AG08395 (cell line): ENCODE measurements around the gene TOM1L2.

Source experiments
- DNase-seq: peaks from one replicate; pipeline ENCODE4 v3.0.0; 2012; ENCODE audit warnings: mixed read lengths, low spot score

Gene TOM1L2

DNA sequence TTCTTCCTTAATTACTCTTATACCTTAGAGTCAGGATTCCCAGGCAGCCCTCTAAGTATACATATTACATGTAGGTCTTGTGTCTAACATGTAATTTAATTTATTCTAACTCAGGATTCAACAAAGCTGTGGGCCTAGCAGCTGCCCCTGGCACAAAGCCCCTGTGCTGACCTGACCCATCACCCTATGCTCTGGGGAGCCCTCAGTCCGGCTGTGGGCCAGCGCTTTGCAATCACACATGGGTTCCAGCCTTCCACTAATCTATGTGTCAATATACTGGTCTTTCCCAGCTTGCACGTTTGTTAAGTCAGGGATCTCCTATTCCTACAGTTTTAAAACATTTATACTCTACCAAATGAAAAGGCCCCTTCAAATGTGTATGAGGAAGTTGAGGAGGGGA lies 72.7 kb downstream of the TOM1L2 start:
- no peak for DNase-seq

DNA sequence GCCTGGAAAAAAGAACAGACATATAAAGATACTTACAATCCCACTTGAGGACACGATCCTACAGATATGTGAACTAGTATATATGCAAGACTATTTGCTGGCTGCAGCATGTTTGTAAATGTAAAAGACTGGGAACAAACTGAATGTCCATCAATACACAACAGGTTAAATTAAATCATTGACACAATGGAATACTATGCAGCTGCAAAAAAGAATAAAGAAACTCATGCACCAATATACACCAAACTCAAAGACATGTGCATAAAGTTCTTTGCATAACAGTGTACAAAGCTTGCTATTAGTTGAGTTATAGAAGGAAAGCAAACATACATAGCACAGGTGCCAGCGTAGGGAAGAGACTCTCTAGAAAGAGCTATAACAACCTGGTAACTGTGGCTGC lies 73.5 kb downstream of the TOM1L2 start:
- no peak for DNase-seq

DNA sequence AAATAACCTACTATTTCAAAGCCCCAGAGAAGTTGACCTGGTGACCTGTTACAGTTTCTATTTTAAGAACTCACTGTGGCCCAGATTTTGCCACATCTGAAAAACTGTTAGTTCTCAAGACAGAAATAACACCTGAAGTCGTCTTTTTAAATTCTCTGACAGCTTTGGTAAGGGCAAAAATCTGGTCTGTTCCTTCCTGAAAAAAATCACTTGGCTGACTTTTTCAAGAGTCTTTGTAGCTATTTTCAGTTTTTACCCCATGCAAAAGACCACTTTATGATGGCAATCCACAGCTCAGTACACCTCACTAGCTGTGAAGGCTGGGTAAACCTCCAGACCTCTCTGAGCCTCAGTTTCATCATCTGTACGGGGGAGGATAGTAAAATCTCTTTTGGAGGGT lies 74.8 kb downstream of the TOM1L2 start:
- DNase-seq: no peak

DNA sequence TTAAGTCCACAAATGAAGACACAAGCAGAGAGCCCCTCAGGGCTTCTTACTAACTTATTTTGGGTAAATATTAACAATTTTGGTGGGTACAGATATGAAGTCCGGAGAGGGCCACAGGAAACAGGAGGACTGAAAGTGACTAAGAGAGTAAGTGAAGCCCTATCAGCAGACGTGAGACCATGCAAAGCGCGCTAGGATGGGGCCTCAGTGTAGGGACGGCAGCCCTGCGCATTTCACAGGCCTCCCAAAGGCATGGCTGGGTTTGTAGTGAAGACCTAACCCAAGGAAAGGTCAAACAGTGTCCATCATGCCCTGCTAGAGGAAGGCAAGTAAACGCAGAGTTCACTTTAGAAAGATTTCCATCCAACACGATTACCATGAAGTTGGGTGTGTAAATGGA lies 75.5 kb downstream of the TOM1L2 start:
- DNase-seq: no peak

DNA sequence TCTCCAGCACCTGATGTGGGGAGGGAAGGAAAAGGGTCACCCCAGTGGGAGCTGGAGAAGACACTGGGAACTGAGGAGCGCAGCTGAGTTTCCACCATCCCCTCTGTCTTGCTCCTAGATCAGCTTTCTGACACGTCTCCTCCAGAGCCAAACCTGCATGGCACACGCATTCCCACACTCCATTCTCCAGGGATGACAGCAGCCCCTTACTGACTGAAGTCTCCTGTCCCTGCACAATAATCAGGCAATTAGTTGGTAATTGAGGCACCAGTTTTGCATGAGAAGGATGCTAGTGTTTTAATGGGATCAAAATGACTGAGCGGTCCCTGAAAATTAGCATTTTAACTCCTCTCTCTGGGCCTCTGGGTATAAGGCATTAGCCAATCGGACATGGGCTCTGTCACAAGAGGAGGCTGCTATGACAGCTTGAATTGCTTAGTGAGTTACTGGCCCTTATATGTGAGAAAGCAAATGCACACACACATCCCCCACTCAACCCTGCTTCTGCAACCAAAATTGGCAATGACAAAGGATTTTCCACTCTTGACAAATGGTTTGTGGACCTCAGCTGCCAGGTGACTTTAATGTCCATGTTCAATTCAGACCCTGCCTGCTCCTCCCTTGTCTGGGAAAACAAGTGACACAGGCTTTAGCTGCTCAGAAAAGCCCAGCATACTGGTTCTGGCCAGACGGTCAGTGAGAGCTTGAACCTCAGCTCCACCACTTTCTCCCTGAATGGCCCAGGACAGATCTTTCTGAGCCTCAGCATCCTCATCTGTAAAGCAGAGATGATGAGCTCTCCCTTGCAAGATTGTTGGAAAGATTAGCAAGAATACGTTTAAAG lies 78.2 kb downstream of the TOM1L2 start:
- no peak for DNase-seq

DNA sequence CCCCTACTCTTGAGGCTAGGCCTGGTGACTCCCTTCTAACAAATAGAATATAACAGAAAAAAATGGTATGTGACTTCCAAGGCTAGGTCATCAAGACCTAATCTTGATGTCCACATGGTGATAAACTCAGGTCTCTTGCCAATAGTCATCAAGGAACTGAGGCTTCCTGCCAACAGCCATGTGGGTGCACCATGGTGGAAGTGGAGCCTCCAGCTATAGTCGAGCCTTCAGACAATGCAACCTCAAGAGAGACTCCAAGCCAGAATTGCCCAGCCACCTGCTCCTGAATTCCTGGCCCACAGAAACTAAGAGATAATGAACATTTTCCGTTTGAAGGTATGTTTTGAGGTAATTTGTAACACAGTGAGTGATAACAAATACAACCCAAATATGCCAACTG lies 79.5 kb downstream of the TOM1L2 start:
- no peak for DNase-seq

DNA sequence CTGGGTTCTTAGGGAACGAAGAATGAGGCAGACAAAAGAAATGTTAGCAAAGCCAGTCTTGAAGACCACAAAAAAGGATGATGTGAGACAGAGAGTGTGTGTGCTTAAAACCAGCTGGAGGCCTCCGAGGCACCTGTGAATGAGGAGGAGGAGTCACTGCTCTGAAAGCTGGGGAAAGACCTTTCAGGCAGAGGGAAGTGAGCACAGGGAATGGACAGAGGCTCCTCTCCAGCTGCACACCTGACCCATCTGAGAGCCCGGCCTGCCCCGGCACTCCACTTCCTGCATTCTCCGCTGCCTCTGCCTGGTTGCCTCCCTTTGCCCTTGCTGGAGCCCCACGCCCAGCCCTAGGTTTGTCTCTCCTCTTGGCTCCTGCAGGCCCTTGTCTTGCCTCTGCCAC lies 80.2 kb downstream of the TOM1L2 start:
- no peak for DNase-seq

DNA sequence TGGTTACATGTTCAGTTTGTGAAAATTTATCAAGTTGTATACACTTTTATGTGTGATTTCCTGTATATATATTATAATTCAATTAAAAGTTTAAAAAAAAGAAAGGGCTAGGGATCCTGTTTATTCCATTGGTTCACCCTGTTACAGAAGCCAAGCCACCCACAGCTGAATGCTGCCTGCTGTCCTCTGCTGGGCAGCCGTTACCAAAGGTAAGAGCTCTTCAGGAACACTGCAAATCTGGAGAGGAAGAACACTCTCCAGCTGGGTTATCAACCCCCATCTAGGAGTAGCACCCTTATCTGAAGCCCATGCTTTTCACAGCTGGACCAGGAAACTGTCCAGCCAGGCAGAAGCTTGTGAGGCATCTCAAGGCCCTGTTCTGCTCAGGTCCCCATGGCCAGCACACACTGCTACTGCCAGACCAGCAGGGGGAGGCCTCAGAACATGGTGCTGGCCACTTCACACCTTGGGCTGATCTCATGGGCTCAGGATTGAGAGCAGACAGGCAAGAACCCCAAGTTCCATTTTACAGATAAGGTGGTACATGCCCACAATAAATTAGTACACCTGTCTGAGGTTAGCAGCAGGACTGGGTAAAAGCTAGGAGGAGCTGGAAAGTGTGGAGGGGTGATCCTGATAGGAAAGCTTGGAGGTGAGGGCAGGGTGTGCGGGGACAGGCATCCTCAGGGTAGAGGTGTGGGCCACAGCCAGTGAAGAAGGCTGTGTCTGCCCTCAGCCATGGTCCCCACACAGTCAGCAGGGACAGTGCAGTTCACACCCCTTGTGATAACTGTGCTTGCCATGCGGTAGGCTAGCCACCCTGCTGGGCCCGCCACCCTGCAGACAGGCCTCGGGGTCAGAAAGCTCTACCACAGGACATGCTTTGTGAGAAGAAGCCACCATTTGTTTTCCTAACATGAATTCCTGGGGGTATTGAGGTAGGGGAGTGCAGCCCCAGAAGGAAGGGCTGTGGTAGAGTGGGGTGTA lies 81.1 kb downstream of the TOM1L2 start:
- DNase-seq: peak; percentile 75

DNA sequence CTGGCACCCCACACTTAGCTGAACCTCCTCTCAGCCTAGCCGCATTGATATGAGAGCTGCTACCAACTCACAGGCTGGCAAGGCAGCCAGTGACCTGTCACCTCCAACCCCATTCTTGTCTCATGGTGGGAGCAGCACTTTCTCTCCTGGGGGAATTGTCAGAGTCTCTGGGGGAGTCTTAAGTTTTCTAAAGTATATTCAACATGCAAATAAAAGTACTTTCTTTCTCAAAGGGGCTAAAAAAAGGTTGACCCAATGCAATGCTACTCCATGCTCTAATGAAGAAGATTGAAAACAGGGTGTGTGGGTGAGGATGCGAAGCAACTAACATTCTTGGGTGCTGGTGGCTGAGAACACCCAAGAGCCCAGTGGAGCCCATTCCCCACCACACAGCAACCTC lies 82.3 kb downstream of the TOM1L2 start:
- no peak for DNase-seq

DNA sequence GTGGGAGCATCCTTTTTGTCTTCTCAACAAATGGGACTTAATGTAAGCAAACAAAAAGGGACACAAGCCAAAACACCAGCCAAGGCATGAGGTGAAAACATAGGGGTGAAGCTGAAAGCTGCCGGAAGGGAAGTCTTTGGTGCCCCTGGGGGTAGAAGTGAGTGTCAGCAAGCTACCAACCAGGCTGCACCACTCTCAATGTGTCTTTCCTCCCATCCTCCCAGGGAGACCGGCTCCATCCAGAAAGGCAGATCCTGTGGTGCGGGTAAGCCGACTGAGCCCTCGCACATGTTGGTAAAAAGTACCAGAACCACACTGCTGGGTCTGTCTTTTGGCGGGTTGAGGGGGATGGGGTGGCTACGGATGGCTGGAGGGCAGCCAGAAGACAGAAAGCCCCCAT lies 83.4 kb downstream of the TOM1L2 start:
- DNase-seq: no peak

DNA sequence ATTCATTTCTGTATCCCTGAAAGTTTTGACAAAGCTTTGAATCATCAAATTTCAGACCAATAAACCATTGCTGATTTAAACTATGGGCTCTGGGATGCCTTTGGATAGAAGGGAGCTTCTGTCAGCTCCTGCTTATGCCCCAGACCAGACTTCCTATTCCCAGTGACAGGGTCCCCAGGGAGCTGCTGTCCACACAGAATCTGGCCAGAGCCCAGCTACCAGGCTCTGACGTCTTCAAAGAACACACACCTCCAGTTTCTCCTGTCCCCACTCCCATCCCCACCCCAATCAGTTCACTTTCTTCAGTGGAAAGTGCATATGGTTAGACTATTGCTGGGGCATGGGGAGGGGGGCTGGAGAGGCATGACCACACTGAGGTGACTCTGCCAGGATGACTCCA lies 83.8 kb downstream of the TOM1L2 start:
- DNase-seq: no peak

DNA sequence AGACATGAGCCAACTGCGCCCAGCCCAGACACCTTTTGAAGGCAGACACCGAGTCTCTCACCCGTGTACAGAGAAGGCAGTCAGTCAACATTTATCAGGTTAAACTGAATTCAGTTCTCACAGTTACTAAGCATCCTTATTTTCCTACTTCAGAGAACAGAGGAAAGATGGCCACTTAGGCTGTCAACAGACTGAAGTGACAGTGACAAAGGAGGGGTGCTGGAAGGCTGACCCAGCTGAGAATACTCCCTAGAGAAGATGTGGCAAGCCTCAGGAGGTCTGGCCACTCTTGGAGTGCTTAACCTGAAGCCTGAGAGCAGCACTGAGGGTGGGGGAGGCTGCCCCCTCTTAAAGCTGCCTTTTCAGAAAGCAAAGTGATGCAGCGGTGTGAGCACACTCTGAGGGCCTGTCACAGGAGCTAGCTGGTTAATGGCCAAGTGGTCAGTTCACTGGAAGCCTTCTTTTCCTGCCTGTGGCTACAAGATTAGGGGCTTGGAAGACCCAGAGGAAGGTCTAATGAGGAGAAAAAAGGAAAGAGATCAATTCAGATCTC lies 84.4 kb downstream of the TOM1L2 start:
- DNase-seq: no peak

DNA sequence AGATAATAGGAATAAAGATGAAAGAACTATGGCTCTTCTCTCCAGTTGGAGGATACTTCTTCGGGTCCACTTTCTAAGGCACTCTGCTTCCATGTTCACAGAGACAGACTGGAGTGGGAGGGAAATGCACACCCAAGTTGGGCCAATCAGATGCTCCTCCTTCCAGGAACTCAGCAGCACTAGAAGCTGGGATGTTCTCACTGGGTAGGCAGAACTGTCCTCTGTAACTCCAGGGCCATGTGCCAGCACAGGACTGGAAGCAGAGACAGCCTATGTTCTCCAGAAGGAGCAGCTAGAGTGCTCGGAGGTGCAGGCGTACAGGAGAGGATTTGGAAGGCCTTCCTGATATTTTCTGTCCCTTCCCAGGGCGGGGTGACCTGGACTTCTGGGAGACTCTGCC lies 85.5 kb downstream of the TOM1L2 start:
- DNase-seq: no peak

DNA sequence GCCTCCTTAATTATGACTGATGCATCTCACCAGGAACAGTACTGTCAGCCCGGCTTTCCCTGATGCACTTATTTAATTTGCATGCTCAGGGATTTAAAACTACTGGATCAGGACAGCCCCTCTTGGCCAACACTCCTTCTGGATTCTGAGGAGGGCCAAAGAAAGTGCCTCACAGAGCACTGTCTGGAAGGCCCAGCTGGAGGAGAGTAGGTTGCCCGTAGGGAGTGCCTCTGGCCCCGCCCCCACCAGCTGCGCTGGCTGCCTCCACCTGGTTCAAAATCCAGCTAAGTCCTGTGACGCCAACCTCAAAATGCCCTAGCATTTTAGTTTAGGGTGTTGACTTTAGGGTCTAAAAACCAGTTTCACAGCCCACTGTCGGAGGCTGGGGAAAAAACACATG lies 86.0 kb downstream of the TOM1L2 start:
- DNase-seq: no peak

DNA sequence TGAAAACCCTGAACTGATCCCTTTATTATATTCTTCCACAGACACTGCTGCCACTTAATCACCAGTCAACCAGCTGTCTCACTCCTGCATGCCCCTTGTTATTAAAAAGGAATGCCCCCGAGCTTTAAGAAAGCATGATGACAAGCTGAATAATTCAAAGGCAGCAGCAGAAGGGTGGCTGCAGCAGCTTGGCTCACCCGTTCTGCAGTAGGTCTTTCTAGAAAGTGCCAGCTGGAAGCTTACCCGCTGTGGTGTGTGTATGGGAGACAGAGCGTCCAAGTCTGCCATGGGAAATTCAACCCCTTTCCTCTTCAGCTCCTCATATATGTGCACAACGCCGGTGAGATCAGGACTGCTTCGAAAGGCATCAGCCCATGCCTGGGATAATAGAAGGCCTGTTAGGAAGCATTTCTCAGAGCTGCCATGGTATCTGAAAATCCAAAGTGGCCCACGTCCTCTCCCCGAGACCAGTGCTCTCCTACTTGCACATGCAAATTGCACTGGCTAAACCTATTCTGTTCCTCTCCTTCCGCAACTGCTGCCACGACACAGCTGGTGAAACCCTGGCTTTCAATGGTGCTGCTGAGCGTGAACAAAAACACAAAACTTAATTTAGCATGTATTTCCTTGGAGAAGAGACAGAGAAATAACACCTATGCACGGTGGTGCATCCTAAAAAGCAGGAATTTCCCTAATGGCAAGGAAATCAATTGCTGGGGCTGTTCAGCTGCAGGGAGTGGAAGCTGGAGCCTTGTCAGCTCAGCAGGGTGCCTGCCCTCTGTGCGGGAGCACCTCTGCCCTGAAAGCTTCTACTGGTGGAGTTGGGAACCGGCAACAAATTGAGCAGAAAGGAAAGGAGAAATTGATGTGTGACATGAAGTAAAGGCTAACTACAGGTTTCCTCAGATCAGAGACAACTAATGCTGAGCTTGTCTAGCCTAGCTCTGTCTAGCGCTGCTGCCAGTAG lies 87.5 kb downstream of the TOM1L2 start:
- DNase-seq: no peak

DNA sequence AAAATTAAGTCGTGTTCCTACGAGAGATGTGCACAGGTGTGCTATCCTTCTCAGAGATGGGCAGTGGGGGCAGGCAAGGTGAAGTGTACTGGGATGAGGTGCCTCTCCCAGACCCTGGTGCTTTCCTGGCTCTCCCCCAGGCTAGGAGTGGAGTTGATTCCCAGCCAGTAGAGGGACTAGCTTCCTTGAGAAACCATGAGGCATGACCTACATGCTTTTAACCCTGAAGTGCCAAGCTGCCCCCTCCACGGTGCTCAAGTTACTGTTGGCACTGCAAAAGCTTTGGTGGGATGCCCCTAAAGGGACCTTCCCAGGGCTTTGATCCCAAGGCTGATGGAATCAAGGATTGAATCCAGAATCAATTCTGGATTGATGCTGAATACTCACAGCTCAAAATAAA lies 88.4 kb downstream of the TOM1L2 start:
- no peak for DNase-seq

DNA sequence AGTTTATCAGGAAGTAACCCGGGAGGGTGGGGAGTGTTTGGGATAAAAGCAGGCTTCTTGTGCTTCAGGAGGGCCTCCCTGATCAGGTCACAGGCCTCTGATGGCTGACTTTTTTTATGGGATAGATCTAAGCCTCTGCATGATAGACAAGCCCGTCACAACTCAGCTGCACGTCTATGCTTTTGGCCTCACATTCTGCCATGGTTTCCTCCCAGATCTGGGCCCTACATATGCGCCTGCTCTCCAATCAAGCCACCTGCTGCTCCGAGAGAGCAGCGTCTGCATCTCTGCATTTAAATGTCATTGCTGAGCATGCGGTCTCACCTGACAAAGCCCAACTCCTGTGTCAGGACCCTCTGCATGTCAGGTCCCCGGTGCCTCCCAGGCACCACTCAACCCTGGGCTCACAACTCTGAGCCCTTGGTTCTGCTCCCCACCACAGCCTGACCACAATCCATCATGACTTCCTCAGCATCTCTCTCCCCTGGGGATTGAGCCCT lies 90.1 kb downstream of the TOM1L2 start:
- no peak for DNase-seq

DNA sequence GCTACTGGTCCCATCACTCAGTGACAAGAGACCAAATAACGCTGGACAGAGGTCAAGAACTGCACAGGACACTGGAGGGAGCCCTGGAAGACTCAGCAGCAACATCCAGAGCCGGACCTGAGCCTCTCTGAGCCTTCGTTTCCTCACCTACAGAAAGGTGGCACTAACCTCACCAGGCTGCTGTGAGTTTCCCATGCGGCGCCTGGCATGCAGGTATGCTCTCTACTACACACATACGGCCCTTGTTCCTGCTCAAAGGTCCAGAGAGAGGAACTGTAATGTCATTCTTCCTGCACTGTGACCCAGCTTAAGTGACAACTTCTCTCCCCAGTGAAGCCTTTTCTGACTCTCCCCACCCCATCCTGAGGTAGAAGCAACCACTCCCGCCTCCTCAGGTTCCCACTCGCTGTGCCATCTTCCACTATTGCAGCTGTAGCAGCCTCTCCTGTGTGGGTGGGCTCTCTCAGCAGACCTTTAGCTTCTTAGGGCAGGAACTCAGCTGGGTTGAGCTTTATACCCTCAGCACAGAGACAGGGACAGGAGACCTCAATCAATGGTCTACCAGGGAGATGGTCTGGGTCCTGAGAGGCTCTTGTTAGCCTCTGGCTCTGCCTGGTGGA lies 91.5 kb downstream of the TOM1L2 start:
- DNase-seq: no peak

DNA sequence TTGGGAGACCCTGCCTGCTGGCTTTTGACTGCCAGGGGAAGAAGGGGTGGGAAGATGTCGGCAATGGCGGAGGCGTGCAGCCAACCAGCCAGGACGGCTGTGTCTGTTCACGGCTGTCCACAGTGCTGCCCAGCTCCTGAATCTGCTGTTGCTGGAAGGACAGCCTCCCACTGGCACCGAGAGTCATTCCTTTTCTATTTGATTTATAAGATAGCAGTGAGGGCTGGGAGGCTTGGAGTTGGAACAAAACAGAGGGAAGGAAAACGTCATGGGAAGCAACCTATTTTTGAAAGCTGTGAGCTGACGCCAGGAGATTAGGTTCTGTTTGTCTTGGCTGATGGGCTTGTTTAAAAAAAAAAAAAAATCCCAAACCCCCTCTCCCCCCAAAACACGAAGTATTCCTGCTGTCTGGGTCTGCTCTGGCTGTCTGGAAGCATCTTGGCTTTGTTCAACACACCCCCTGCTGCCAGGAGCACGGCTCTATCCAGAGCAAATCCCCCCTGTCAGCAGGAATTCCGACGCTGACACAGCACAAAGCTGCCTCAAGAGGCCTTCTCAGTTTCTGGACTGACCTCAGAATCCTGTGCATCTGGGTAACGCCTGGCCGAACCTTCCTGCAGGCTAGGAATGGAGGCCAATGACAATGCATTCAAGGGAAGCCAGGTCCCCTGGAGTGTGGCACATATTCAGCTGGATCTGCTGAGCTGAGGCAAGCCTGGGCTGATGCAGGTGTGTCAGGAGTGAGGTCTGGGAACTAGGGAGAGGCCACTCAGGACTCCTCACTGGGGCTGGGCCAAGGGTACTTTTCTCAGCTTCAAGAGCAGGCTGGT lies 94.5 kb downstream of the TOM1L2 start:
- peak; percentile 83 for DNase-seq

DNA sequence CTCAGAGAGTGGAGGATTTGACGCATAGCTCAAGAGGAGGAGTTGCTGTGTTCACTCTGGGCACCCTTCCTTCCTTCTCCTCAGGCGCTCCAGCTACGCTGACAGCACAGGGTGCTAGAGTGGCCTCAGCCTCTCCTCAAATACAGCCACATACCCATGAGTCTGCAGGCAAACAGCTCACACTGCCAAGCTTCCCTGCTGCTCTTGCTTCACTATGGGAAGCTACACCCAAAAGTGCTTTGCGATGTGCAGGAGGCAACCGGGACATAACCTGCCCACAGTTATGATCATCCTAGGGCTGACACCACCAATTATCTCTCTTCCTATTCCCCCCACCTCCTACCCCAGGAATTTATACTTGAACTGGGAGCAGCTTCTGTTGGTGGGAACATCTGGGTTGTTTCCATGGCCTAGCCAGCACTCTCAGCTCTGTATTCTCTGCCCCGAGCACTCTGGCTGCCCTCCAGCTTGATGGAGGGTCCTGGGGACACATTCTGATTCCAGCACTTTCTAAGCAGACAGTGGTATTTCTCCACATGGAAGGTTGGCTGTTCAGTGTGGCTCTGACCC lies 95.2 kb downstream of the TOM1L2 start:
- peak; percentile 33 for DNase-seq
